Nephron (organoid): Measurements from ENCODE around the gene RPLP2.
A peak's percentile ranks its signal among the peaks of the same experiment; 100 is the strongest.

Experiments used
- H3K27ac Mint-ChIP-seq, 3 experiments: 2 replicates each; pipeline ENCODE4 v1.8.0; 2020; ENCODE audit warnings: mixed read lengths in 3 of 3, mild to moderate bottlenecking in 2 of 3, moderate library complexity in 1 of 3
- H3K27me3 Mint-ChIP-seq: 2 replicates; pipeline ENCODE4 v1.8.0; 2021; ENCODE audit warnings: low read depth, mild to moderate bottlenecking, moderate library complexity, mixed read lengths
- H3K36me3 Mint-ChIP-seq: 2 replicates; pipeline ENCODE4 v1.8.0; 2020; ENCODE audit warnings: low read depth, mixed read lengths
- H3K4me1 Mint-ChIP-seq: 2 replicates; pipeline ENCODE4 v1.8.0; 2020; ENCODE audit warnings: mixed read lengths
- H3K4me3 Mint-ChIP-seq, 3 experiments: 2 replicates each; pipeline ENCODE4 v1.8.0; 2020; ENCODE audit warnings: mild to moderate bottlenecking in 3 of 3, mixed read lengths in 3 of 3, moderate library complexity in 2 of 3
- H3K9me3 Mint-ChIP-seq: 2 replicates; pipeline ENCODE4 v1.8.0; 2020; ENCODE audit warnings: mixed read lengths
- TF ChIP-seq, protein P1 (sequence below), 3 experiments: fragments of 200-600 bp; sonication (generic); IDR thresholded peaks; one replicate each; pipeline ENCODE4 v1.5.0; 2021; ENCODE audit warnings: antibody characterized with exemption in 3 of 3; ENCODE audit not compliant: unreplicated experiment in 3 of 3

RPLP2 gene

DNA sequence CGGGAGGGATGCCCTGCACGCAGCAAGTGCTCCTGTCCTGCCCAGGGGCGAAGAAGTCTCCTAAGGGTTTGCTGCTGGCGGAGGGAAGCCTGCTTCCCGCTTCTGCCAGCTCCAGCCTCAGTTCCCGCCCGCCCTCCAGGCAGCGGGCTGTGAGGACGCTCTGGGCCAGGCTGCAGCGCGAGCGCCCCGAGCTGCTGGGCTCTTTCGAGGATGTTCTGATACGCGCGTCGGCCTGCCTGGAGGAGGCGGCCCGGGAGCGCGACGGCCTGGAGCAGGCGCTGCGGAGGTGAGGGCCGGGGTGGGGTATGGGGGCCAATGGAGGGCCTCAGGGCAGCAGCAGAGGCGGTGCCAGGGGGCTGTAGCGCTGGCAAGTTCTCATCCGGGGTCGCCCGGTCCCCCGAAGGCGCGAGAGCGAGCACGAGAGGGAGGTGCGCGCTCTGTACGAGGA is 20.1 kb downstream of the RPLP2 start:
- Mint-ChIP-seq H3K27ac (peak overlapping the region in 1 of 3 experiments; percentile 55), H3K27me3 (peaks cover 43% of the 10 kb centered on the region), H3K4me3 (peak overlapping the region; percentile 59 to 74 (median 70)), H3K4me1 (peaks cover 35% of the 10 kb centered on the region), H3K36me3 (peaks cover 6% of the 10 kb centered on the region), H3K9me3 (no peaks in the 10 kb centered on the region)
- TF ChIP-seq, protein P1, sequence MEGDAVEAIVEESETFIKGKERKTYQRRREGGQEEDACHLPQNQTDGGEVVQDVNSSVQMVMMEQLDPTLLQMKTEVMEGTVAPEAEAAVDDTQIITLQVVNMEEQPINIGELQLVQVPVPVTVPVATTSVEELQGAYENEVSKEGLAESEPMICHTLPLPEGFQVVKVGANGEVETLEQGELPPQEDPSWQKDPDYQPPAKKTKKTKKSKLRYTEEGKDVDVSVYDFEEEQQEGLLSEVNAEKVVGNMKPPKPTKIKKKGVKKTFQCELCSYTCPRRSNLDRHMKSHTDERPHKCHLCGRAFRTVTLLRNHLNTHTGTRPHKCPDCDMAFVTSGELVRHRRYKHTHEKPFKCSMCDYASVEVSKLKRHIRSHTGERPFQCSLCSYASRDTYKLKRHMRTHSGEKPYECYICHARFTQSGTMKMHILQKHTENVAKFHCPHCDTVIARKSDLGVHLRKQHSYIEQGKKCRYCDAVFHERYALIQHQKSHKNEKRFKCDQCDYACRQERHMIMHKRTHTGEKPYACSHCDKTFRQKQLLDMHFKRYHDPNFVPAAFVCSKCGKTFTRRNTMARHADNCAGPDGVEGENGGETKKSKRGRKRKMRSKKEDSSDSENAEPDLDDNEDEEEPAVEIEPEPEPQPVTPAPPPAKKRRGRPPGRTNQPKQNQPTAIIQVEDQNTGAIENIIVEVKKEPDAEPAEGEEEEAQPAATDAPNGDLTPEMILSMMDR (IDR thresholded peaks at IDR 0.05; ENCODE audit: unreplicated experiment in 3 of 3) = no peak

DNA sequence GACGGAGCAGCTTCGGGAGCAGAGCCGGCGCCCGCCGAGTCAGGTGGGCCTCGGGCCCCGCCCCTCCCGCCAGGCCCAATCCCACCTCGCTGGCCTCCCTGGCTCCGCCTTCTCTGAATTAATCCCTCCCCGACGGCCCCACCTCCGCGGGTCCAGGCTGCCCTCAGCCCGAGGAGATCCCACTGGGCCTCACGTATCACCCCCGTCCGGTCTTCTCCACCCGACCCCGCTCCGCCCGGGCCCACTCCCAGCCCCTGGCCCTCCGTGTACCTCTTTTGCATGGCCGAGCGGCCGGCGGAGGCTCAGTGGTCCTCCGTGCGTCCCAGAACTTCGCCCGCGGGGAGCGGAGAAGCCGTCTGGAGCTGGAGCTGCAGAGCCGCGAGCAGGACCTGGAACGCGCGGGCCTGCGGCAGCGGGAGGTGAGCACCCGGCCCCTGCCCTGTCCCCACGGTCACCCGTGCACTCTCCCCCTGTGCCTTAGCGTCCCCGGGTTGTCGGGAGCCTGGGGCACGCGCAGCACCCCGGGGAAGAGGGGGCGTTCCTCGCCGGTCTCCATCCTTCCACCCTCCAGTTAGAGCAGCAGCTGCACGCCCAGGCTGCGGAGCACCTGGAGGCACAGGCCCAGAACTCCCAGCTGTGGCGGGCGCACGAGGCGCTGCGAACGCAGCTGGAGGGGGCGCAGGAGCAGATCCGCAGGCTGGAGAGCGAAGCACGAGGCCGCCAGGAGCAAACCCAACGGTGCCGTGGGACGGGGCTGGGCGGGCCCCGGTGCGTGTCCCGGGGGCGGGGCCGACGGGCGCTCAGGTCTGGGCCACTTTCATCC is 20.7 kb downstream of the RPLP2 start:
- H3K4me3 Mint-ChIP-seq = peak overlapping the region; percentile 59 to 82 (median 70)
- TF ChIP-seq, protein P1 (IDR thresholded peaks at IDR 0.05; ENCODE audit: unreplicated experiment in 3 of 3) = no peak
- H3K36me3 Mint-ChIP-seq = no peaks in the 10 kb centered on the region
- H3K27ac Mint-ChIP-seq = peak overlapping the region in 1 of 3 experiments; percentile 55
- H3K27me3 Mint-ChIP-seq = peaks cover 38% of the 10 kb centered on the region
- peaks cover 32% of the 10 kb centered on the region for H3K4me1 Mint-ChIP-seq
- H3K9me3 Mint-ChIP-seq = no peaks in the 10 kb centered on the region

DNA sequence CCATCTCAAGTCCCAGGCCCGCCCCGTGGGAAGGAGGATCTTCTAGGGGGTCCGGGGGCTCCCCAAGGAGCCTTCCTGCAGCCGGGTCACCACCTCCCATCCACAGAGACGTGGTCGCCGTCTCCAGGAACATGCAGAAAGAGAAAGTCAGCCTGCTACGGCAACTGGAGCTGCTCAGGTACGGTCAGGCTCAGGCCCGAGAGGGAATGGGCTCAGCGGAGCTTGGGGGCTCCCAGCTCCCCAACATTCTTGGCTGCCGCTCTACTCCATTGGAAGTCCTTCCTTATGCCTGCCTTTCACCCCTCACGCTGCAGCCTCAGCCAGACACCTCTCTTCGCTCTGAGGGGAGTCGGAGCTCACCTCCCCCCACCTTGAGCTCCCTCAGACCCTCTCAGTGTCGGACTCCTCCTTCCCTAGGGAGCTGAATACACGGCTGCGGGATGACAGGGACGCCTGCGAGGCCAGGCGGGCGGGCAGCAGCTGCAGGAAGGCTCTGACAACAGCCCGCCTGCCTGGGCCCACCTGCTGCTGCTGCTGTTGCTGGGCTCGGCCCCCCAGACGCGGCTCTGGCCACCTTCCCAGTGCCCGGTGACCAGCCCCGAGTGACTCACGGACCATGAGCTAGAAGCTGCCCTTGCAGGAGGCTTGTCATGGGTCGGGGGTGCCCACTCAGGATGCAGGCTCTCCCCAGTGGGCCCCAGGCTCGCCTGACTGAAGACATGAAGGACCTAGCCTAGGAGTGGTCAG is 21.5 kb downstream of the RPLP2 start:
- TF ChIP-seq, protein P1 (IDR thresholded peaks at IDR 0.05; ENCODE audit: unreplicated experiment in 3 of 3) = no peak
- Mint-ChIP-seq H3K4me3 (peak overlapping the region; percentile 82 to 85 (median 82)), H3K27ac (peak overlapping the region in 2 of 3 experiments; percentile 20 to 60), H3K4me1 (peaks cover 32% of the 10 kb centered on the region), H3K27me3 (peaks cover 37% of the 10 kb centered on the region), H3K36me3 (no peaks in the 10 kb centered on the region), H3K9me3 (no peaks in the 10 kb centered on the region)

DNA sequence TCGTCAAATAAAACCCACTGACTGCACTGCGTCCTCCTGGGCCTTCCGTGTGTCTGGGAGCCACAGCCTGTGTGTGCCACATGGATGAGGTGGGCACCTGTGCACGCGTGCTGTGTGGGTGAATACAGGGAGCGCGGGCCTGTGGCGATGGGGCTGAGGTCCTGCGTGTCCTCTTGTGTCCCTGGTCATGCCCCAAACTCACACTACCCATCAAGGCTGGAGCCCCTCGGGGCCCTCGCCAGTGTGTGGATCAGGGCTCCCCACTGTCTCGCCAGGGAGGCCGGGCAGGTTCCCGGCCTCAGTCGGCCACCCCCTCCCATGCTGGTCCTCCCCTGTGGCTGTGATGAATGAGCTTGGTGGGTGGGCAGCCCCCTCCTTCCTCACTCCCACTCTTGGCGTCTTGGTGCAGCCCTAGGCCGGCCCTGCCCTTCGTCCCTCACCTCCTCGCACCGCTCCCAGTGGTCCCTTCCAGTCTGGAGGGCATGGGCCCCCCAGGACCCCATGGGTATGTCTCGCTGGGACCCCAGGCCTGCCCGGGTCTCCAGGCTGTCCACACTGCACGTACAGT is 22.3 kb downstream of the RPLP2 start:
- TF ChIP-seq, protein P1 (IDR thresholded peaks at IDR 0.05; ENCODE audit: unreplicated experiment in 3 of 3) = no peak
- H3K4me1 Mint-ChIP-seq = peaks cover 32% of the 10 kb centered on the region
- H3K27me3 Mint-ChIP-seq = peaks cover 32% of the 10 kb centered on the region
- H3K36me3 Mint-ChIP-seq = no peaks in the 10 kb centered on the region
- H3K4me3 Mint-ChIP-seq = peak overlapping the region; percentile 82 to 85 (median 82)
- peak overlapping the region in 2 of 3 experiments; percentile 58 to 60 for H3K27ac Mint-ChIP-seq
- no peaks in the 10 kb centered on the region for H3K9me3 Mint-ChIP-seq

- peak within 1 kb of the TSS; percentile 25 to 69 (median 63) for H3K27ac Mint-ChIP-seq
- no peaks in the 10 kb centered on the region for H3K9me3 Mint-ChIP-seq
- peaks cover 30% of the 10 kb centered on the region for H3K4me1 Mint-ChIP-seq
- peaks cover 30% of the 10 kb centered on the region for H3K27me3 Mint-ChIP-seq
- H3K36me3 Mint-ChIP-seq = no peaks in the 10 kb centered on the region
- TF ChIP-seq, protein P1 (IDR thresholded peaks at IDR 0.05; ENCODE audit: unreplicated experiment in 3 of 3) = no peak
- H3K4me3 Mint-ChIP-seq = peak within 1 kb of the TSS; percentile 85 to 87 (median 85)
Measured at GRCh38 chr11:832529-833113, 22.9 kb downstream of the RPLP2 start, which contains the start of gene CD151. CD151 (plus strand) TSS chr11:832952; CDS start chr11:836070, 3,118 bp downstream.
